ENCODE results near the gene PDP2. TPM values are rescaled to one million over a fixed set of nuclear protein-coding genes. Genes with fewer than 3 reads are reported as not detected.

Gene PDP2
- polyA plus RNA-seq, 3 donors = 3.6 to 10.2 (median 4.1) TPM

GRCh38 chr16:66910175-66910940 is 30.0 kb downstream of the PDP2 start:
- no peak overlapping the region for H3K27ac ChIP-seq (ENCODE audit: low read depth, low read length)
- WGBS, 3 donors = 78 to 79% (median 79%) methylated on average over 14 of the region's 14 CpGs

- 77 to 78% (median 78%) methylated on average over 5 of the region's 5 CpGs for WGBS, 3 donors
Observed at GRCh38 chr16:66911112-66911511, 30.8 kb downstream of the PDP2 start.

GRCh38 chr16:66911801-66912200 is 31.5 kb downstream of the PDP2 start:
- 86 to 93% (median 91%) methylated on average over 8 of the region's 8 CpGs for WGBS, 3 donors

More at GRCh38 chr16:66911112-66911511, 30.8 kb downstream of the PDP2 start:
- H3K27ac ChIP-seq (ENCODE audit: low read depth, low read length) = no peak overlapping the region

GRCh38 chr16:66913081-66913480 is 32.8 kb downstream of the PDP2 start:
- no peak overlapping the region for H3K27ac ChIP-seq (ENCODE audit: low read depth, low read length)
- 48 to 49% (median 48%) methylated on average over 10 of the region's 10 CpGs for WGBS, 3 donors

More at GRCh38 chr16:66911801-66912200, 31.5 kb downstream of the PDP2 start:
- no peak overlapping the region for H3K27ac ChIP-seq (ENCODE audit: low read depth, low read length)

- H3K27ac ChIP-seq (ENCODE audit: low read depth, low read length) = no peak overlapping the region
- 76 to 88% (median 78%) methylated on average over 4 of the region's 4 CpGs for WGBS, 3 donors
Observed at GRCh38 chr16:66913711-66914110, 33.4 kb downstream of the PDP2 start.

- no peak overlapping the region for H3K27ac ChIP-seq (ENCODE audit: low read depth, low read length)
- 95 to 98% (median 97%) methylated on average over 7 of the region's 7 CpGs for WGBS, 3 donors
Observed at GRCh38 chr16:66914541-66914940, 34.2 kb downstream of the PDP2 start.

GRCh38 chr16:66915041-66915440 is 34.7 kb downstream of the PDP2 start:
- no peak overlapping the region for H3K27ac ChIP-seq (ENCODE audit: low read depth, low read length)
- WGBS, 3 donors = 64 to 69% (median 66%) methylated on average over 7 of the region's 7 CpGs

- H3K27ac ChIP-seq (ENCODE audit: low read depth, low read length) = no peak overlapping the region
- 83 to 86% (median 86%) methylated on average over 6 of the region's 6 CpGs for WGBS, 3 donors
Observed at GRCh38 chr16:66916518-66916917, 36.2 kb downstream of the PDP2 start.

GRCh38 chr16:66917741-66918140 is 37.4 kb downstream of the PDP2 start:
- 85 to 89% (median 89%) methylated on average over 9 of the region's 9 CpGs for WGBS, 3 donors
- no peak overlapping the region for H3K27ac ChIP-seq (ENCODE audit: low read depth, low read length)

- WGBS, 3 donors = 87 to 91% (median 89%) methylated on average over 6 of the region's 6 CpGs
- H3K27ac ChIP-seq (ENCODE audit: low read depth, low read length) = no peak overlapping the region
Observed at GRCh38 chr16:66918355-66918754, 38.0 kb downstream of the PDP2 start.

- 69 to 79% (median 78%) methylated on average over 7 of the region's 7 CpGs for WGBS, 3 donors
Observed at GRCh38 chr16:66918803-66919568, 38.7 kb downstream of the PDP2 start, which contains the start of gene CDH16. Gene CDH16, minus strand, starts transcription at chr16:66918885. Its CDS starts 820 bp downstream, at chr16:66918065.

GRCh38 chr16:66919569-66920298 is 39.4 kb downstream of the PDP2 start:
- H3K27ac ChIP-seq (ENCODE audit: low read depth, low read length) = no peak overlapping the region
- WGBS, 3 donors = 50 to 75% (median 70%) methylated on average over 5 of the region's 5 CpGs

More at GRCh38 chr16:66918803-66919568, 38.7 kb downstream of the PDP2 start, which contains the start of gene CDH16:
- no peak within 1 kb of the TSS for H3K27ac ChIP-seq (ENCODE audit: low read depth, low read length)

- whole genome bisulfite sequencing, 3 donors = 50 to 64% (median 57%) methylated on average over 2 of the region's 2 CpGs
- H3K27ac ChIP-seq (ENCODE audit: low read depth, low read length) = no peak overlapping the region
Observed at GRCh38 chr16:66920299-66920590, 39.9 kb downstream of the PDP2 start.

- H3K27ac ChIP-seq (ENCODE audit: low read depth, low read length) = no peak overlapping the region
- 69 to 75% (median 72%) methylated on average over 9 of the region's 9 CpGs for WGBS, 3 donors
Observed at GRCh38 chr16:66920924-66921680, 40.8 kb downstream of the PDP2 start.

GRCh38 chr16:66921729-66922450 is 41.6 kb downstream of the PDP2 start:
- 70 to 78% (median 71%) methylated on average over 42 of the region's 42 CpGs for WGBS, 3 donors
- H3K27ac ChIP-seq (ENCODE audit: low read depth, low read length) = no peak overlapping the region

GRCh38 chr16:66923247-66923731 is 43.0 kb downstream of the PDP2 start:
- 57 to 68% (median 68%) methylated on average over 18 of the region's 18 CpGs for WGBS, 3 donors

GRCh38 chr16:66923866-66924265 is 43.6 kb downstream of the PDP2 start:
- WGBS, 3 donors = 58 to 67% (median 60%) methylated on average over 3 of the region's 3 CpGs
- no peak overlapping the region for H3K27ac ChIP-seq (ENCODE audit: low read depth, low read length)

More at GRCh38 chr16:66923247-66923731, 43.0 kb downstream of the PDP2 start:
- H3K27ac ChIP-seq (ENCODE audit: low read depth, low read length) = no peak overlapping the region
